ENCODE data around the gene CHST2. TPM values are rescaled to one million over a fixed set of nuclear protein-coding genes. Genes with fewer than 3 reads are reported as not detected.

The CHST2 gene
- total RNA-seq, 2 donors from 2014 or later, result 5.3 to 5.6 TPM

DNA sequence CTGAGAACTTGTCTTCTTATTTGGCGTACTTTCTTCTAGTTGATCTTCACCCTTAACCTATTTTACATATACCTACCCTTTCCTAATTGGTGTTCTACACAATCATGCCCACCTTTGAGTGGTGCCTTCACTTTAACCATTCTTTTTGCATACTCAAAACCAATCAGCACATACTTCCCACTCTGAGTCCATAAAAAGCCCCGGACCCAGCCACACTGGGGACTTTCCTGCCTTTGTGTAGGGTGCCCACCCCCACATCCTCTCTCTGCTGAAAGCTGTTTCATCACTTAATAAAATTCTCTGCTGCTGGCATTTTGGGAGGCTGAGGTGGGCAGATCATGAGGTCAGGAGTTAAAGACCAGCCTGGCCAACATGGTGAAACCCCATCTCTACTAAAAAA, 15.9 kb upstream of the CHST2 start:
- ATAC-seq (replicated peaks in 1 of 2), result peak in 1 of 2 donors; percentile 56
- H3K4me1 Mint-ChIP-seq (ENCODE audit: low read depth), result peaks cover 15% of the 10 kb centered on the region
- no peak for DNase-seq
- peaks cover 14 to 19% of the 10 kb centered on the region in 2 donors for H3K36me3 Mint-ChIP-seq (ENCODE audit: insufficient read depth in 2 of 2)
- H3K9me3 Mint-ChIP-seq, result peaks cover 11% of the 10 kb centered on the region in 2 donors
- H3K4me3 Mint-ChIP-seq, result no peak overlapping the region
- peaks cover 7% of the 10 kb centered on the region for H3K27me3 Mint-ChIP-seq (ENCODE audit: low read depth)
- H3K27ac Mint-ChIP-seq, result no peak overlapping the region

- no peak overlapping the region for H3K4me3 Mint-ChIP-seq
- no peak for DNase-seq
Observed at GRCh38 chr3:143105170-143105569, 14.4 kb upstream of the CHST2 start.

DNA sequence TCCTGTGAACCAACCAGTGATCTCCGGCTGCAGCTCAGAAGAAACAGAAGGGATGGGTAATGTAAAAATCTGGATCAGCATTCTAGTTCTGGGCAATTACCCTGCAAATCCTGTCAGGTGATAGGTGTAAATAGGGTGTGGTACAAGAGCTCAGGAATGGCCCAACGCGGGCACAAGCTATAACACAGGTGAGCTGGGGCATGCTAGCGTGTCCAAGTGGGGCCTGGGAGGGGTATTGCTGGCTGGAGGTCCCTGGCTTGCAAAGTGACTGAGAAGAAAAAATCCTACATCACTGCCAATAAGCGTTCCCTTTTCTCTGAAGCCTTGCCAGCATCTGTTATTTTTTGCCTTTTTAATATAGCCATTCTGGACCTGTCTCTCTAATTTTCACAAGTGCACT, 9.7 kb upstream of the CHST2 start:
- no peak overlapping the region for H3K27ac Mint-ChIP-seq
- ATAC-seq (replicated peaks in 1 of 2), result no peak
- H3K36me3 Mint-ChIP-seq (ENCODE audit: insufficient read depth in 2 of 2), result peaks cover 7 to 13% of the 10 kb centered on the region in 2 donors
- no peaks in the 10 kb centered on the region for H3K27me3 Mint-ChIP-seq (ENCODE audit: low read depth)
- peaks cover 6 to 7% of the 10 kb centered on the region in 2 donors for H3K9me3 Mint-ChIP-seq
- DNase-seq, result no peak
- H3K4me1 Mint-ChIP-seq (ENCODE audit: low read depth), result no peaks in the 10 kb centered on the region
- no peak overlapping the region for H3K4me3 Mint-ChIP-seq

More at GRCh38 chr3:143105170-143105569, 14.4 kb upstream of the CHST2 start:
- no peak overlapping the region for H3K27ac Mint-ChIP-seq
- peaks cover 11% of the 10 kb centered on the region in 2 donors for H3K9me3 Mint-ChIP-seq
- ATAC-seq (replicated peaks in 1 of 2), result no peak
- H3K4me1 Mint-ChIP-seq (ENCODE audit: low read depth), result peaks cover 15% of the 10 kb centered on the region
- peaks cover 2% of the 10 kb centered on the region for H3K27me3 Mint-ChIP-seq (ENCODE audit: low read depth)
- peaks cover 14 to 19% of the 10 kb centered on the region in 2 donors for H3K36me3 Mint-ChIP-seq (ENCODE audit: insufficient read depth in 2 of 2)

GRCh38 chr3:143110371-143110770, 9.2 kb upstream of the CHST2 start:
- H3K4me3 Mint-ChIP-seq, result no peak overlapping the region
- DNase-seq, result no peak
- H3K9me3 Mint-ChIP-seq, result peaks cover 2 to 4% of the 10 kb centered on the region in 2 donors
- H3K36me3 Mint-ChIP-seq (ENCODE audit: insufficient read depth in 2 of 2), result peaks cover 3 to 10% of the 10 kb centered on the region in 2 donors
- no peak for ATAC-seq (replicated peaks in 1 of 2)
- no peaks in the 10 kb centered on the region for H3K4me1 Mint-ChIP-seq (ENCODE audit: low read depth)
- H3K27ac Mint-ChIP-seq, result no peak overlapping the region
- no peaks in the 10 kb centered on the region for H3K27me3 Mint-ChIP-seq (ENCODE audit: low read depth)

DNA sequence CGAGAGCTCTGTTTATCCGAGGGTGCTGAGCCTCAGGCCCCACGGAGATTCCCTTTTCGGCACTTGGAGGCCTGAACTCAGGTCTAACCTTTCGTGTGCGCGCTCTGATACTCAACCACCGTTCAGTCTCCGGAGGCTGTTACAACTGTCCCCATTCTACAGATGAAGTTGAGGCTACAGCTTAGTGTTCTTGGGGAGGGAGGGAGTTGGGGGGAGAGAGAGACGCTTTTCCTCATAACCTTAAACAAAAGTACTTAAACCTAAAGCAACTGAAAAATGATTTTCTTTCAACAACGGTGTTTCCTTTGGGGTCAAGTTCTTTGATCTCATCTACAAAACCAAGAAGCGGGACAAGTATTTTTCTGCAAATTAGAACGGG, 952 bp upstream of the CHST2 start:
- no peak for ATAC-seq (replicated peaks in 1 of 2)
- peak overlapping the region; percentile 79 for H3K27ac Mint-ChIP-seq
- peaks cover 6% of the 10 kb centered on the region for H3K27me3 Mint-ChIP-seq (ENCODE audit: low read depth)
- no peaks in the 10 kb centered on the region for H3K36me3 Mint-ChIP-seq (ENCODE audit: insufficient read depth in 2 of 2)
- peak overlapping the region; percentile 93 to 95 for H3K4me3 Mint-ChIP-seq
- no peak for DNase-seq
- H3K4me1 Mint-ChIP-seq (ENCODE audit: low read depth), result peaks cover 28% of the 10 kb centered on the region
- no peaks in the 10 kb centered on the region for H3K9me3 Mint-ChIP-seq

GRCh38 chr3:143119974-143120715, 574 bp downstream of the CHST2 start:
- peaks cover 6% of the 10 kb centered on the region for H3K27me3 Mint-ChIP-seq (ENCODE audit: low read depth)
- no peaks in the 10 kb centered on the region for H3K36me3 Mint-ChIP-seq (ENCODE audit: insufficient read depth in 2 of 2)
- ATAC-seq (replicated peaks in 1 of 2) (peak; percentile 17 to 25), DNase-seq (peak; percentile 44 to 52)
- H3K4me1 Mint-ChIP-seq (ENCODE audit: low read depth), result peaks cover 38% of the 10 kb centered on the region
- H3K4me3 Mint-ChIP-seq, result peak overlapping the region; percentile 93 to 95
- no peak overlapping the region for H3K27ac Mint-ChIP-seq
- H3K9me3 Mint-ChIP-seq, result no peaks in the 10 kb centered on the region

DNA sequence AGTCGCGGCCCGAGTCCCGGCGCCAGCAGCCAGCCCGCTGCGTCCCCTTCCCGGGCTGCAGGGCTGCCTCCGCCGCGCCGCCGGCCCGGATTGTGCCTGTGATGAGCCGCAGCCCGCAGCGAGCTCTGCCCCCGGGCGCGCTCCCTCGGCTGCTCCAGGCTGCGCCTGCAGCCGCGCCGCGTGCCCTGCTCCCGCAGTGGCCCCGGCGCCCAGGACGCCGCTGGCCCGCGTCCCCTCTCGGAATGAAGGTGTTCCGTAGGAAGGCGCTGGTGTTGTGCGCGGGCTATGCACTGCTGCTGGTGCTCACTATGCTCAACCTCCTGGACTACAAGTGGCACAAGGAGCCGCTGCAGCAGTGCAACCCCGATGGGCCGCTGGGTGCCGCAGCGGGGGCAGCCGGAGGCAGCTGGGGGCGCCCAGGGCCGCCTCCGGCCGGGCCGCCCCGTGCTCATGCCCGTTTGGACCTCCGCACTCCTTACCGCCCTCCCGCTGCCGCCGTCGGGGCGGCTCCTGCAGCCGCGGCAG, 1.2 kb downstream of the CHST2 start:
- peak; percentile 55 to 63 for DNase-seq
- H3K4me3 Mint-ChIP-seq, result peak overlapping the region; percentile 67 to 69
- peaks cover 43% of the 10 kb centered on the region for H3K4me1 Mint-ChIP-seq (ENCODE audit: low read depth)
- ATAC-seq (replicated peaks in 1 of 2), result peak; percentile 47 to 56
- no peaks in the 10 kb centered on the region for H3K36me3 Mint-ChIP-seq (ENCODE audit: insufficient read depth in 2 of 2)
- H3K9me3 Mint-ChIP-seq, result no peaks in the 10 kb centered on the region
- no peak overlapping the region for H3K27ac Mint-ChIP-seq
- peaks cover 6% of the 10 kb centered on the region for H3K27me3 Mint-ChIP-seq (ENCODE audit: low read depth)

DNA sequence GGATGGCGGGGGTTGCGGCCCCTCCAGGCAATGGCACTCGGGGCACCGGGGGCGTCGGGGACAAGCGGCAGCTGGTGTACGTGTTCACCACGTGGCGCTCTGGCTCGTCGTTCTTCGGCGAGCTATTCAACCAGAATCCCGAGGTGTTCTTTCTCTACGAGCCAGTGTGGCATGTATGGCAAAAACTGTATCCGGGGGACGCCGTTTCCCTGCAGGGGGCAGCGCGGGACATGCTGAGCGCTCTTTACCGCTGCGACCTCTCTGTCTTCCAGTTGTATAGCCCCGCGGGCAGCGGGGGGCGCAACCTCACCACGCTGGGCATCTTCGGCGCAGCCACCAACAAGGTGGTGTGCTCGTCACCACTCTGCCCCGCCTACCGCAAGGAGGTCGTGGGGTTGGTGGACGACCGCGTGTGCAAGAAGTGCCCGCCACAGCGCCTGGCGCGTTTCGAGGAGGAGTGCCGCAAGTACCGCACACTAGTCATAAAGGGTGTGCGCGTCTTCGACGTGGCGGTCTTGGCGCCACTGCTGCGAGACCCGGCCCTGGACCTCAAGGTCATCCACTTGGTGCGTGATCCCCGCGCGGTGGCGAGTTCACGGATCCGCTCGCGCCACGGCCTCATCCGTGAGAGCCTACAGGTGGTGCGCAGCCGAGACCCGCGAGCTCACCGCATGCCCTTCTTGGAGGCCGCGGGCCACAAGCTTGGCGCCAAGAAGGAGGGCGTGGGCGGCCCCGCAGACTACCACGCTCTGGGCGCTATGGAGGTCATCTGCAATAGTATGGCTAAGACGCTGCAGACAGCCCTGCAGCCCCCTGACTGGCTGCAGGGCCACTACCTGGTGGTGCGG, 1.9 kb downstream of the CHST2 start:
- Mint-ChIP-seq H3K4me3 (peak overlapping the region; percentile 67 to 69), H3K9me3 (no peaks in the 10 kb centered on the region), H3K36me3 (ENCODE audit: insufficient read depth in 2 of 2) (no peaks in the 10 kb centered on the region), H3K27me3 (ENCODE audit: low read depth) (peaks cover 6% of the 10 kb centered on the region), H3K4me1 (ENCODE audit: low read depth) (peaks cover 42% of the 10 kb centered on the region), H3K27ac (no peak overlapping the region)
- DNase-seq (peak; percentile 82), ATAC-seq (replicated peaks in 1 of 2) (peak; percentile 56 to 57)

GRCh38 chr3:143122089-143122430, 2.5 kb downstream of the CHST2 start:
- Mint-ChIP-seq H3K4me3 (peak overlapping the region; percentile 67 to 69), H3K36me3 (ENCODE audit: insufficient read depth in 2 of 2) (no peaks in the 10 kb centered on the region), H3K9me3 (no peaks in the 10 kb centered on the region), H3K27me3 (ENCODE audit: low read depth) (peaks cover 6% of the 10 kb centered on the region), H3K27ac (no peak overlapping the region), H3K4me1 (ENCODE audit: low read depth) (peaks cover 39% of the 10 kb centered on the region)
- no peak for ATAC-seq (replicated peaks in 1 of 2)
- no peak for DNase-seq

GRCh38 chr3:143122608-143123352, 3.2 kb downstream of the CHST2 start:
- no peaks in the 10 kb centered on the region for H3K27me3 Mint-ChIP-seq (ENCODE audit: low read depth)
- no peaks in the 10 kb centered on the region for H3K36me3 Mint-ChIP-seq (ENCODE audit: insufficient read depth in 2 of 2)
- DNase-seq (no peak), ATAC-seq (replicated peaks in 1 of 2) (no peak)
- H3K9me3 Mint-ChIP-seq, result no peaks in the 10 kb centered on the region
- H3K4me3 Mint-ChIP-seq, result peak overlapping the region; percentile 67 to 75
- H3K27ac Mint-ChIP-seq, result peak overlapping the region; percentile 40
- peaks cover 39% of the 10 kb centered on the region for H3K4me1 Mint-ChIP-seq (ENCODE audit: low read depth)

DNA sequence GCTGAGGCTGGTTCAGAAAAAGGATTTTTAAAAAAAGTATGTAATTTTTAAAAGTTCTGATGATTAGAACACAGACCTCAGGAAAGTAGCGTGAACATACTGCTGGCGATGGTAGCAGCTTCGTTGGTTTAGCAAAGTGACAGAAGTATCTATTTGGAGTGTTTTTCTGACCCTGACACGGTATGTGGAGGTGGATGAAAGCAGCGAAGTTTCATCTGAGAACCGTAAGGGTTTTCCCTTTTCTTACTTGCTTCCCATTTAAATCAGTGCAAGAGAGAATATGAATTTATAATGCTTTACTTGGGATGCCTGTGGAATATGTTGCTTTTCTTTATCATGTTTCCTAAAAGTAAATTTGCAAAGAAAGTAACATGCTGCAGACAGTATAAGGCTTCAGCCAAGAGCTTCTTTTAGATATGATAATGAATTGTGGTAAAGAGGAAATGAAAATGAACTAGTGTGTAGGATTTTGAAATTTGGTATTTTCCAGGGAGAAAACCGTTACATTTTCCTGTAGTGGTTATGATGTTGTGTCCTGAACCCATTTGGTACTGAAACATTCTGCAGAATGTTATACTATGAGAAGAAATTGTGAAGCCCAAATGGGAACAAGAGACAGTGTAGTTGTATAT, 3.9 kb downstream of the CHST2 start:
- H3K27me3 Mint-ChIP-seq (ENCODE audit: low read depth), result no peaks in the 10 kb centered on the region
- DNase-seq (no peak), ATAC-seq (replicated peaks in 1 of 2) (no peak)
- H3K9me3 Mint-ChIP-seq, result no peaks in the 10 kb centered on the region
- H3K4me3 Mint-ChIP-seq, result peak overlapping the region; percentile 58 to 75
- H3K36me3 Mint-ChIP-seq (ENCODE audit: insufficient read depth in 2 of 2), result no peaks in the 10 kb centered on the region
- peaks cover 39% of the 10 kb centered on the region for H3K4me1 Mint-ChIP-seq (ENCODE audit: low read depth)
- peak overlapping the region; percentile 40 for H3K27ac Mint-ChIP-seq
